GM21529 (cell line): Measurements from ENCODE around the gene PRKAR1B.

Experiments
- ATAC-seq: cut with Tn5 transposase; IDR thresholded peaks from one replicate; pipeline ENCODE4 v1.9.1; 2021; ENCODE audit not compliant: unreplicated experiment

Gene PRKAR1B

DNA sequence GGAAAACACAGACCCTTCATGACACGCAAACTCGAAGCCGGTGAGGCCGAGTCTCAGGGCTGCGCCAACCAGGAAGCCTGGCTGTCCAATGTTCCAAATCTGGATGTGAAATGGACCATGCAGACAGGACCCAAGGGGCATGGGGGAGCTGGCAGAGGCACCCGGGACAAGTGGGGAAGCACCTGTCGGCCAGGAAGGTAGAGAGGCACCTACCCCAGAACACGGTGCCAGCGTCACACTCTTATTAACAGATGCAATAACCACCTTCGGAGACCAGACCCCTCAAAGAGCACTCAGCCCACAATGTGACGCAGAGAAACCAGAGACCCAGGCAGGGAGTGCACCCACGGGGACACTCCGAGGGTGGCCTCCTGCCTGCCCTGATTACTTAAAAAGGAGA, 119.1 kb downstream of the PRKAR1B start:
- ATAC-seq: no peak

- no peak for ATAC-seq
These were observed 121.2 kb downstream of the PRKAR1B start for GRCh38 chr7:605661-606450.

DNA sequence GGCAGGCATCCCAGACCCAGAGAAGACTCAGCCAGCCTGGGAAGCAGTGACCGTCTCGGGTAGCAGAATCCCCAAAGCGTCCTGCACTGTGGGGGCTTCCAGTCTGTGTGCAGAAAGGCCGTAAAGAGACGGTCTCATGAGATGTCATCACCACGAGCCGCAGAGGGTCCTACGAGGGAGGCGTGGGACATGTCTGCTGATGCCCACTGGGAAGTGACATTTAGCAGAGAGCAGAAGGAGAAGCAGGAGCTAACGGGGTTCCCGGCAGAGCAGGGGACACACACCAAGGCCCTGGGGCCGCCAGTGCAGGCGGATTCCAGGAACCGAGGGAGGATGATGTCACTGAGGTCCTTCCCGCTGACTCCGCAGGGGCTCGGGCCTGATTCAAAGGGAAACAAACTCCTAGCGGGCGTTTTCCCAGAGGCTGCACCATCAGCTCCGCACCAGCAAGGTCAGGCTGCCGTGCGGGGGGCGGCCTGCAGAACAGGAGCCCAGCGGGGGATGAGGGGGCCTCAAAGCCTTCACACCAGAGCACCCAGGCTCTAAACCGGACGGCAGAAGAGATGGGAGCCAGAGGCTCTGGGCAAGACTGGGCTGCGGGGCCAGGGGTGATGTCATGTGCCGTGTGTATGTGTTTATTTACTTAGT, 122.1 kb downstream of the PRKAR1B start:
- ATAC-seq: no peak

DNA sequence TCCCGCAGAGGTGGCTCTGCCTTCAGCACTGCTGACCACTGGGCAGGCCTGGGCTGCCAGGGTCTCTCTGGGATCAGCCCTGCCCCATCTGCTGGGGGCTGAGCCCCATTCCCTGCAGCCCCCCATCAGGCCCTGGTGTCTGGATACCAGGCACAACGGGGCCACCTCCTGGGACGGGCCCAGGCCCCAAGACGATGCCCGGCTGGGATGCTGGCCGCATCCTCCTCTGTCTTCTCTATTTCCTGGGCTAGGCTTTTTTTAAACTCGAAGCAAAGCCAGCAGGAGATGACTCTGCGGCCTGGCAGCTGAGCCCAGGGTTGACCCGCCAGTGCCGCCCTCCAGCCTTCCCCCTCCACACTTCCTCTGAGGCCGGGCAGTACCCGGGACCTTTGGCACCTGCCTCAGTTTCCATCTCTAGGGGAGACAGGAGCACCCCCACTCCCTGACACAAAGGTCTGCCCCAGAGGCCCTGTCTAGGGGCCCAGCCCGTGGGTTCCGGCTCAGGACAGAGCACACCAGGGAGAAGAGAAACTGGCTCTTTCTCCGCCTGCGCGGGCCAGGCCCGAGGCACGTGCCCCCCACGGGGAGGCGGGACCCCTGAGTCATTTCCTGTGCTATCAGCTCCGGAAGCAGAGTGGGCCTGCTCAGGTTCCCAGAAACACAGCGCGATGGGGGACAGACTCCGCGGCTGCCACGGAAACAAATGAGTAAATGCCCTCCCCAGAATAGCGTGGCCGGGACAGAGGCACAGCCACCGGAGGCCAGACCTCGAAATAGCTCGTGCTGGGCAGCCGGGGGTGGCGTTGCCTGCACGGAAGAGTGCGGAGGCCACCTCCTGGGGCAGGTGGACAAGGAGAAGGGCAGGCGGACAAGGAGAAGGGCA, 122.8 kb downstream of the PRKAR1B start:
- peak; percentile 71 for ATAC-seq

- ATAC-seq: no peak
These were observed 123.7 kb downstream of the PRKAR1B start for GRCh38 chr7:603152-603951.

DNA sequence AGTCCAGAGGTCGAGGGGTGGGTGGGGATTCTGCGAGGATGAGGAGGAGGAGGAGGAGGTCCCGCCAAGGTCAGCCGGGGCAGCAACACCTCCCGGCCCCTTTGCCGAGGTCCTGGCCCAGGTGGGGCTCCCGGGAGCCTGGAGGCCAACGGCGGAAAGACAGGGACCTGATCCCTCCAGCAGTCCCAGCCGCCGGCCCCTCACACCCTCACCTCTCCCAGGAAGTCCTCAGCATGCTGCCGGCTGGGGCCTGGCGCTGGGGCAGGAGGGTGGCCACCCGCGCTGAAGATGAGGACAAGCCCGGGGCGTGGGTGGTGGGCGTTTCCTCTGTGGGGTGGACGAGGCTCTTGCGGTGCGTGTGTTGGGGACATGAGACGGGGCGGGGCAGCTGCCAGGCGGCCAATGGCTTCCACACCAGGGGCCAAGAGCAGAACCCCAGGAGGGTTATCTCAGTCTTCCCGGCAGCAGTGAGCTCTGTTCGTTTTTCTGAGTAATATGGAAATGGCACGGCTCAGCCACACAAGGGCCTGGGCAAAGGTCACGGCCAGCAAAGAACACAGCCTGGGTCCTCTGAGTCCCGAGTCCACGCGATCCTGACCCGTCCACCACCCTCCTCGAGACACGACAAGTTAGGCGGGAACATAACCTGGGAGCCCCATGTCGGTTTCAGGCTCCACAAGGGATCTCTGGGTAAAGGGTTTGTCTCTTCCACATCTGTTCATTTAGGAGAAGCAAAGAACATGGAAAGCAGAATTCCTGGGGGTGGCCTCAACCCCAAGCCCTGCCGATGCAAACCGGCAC, 124.5 kb downstream of the PRKAR1B start:
- no peak for ATAC-seq

GRCh38 chr7:601595-602340, 125.3 kb downstream of the PRKAR1B start:
- peak; percentile 52 for ATAC-seq

DNA sequence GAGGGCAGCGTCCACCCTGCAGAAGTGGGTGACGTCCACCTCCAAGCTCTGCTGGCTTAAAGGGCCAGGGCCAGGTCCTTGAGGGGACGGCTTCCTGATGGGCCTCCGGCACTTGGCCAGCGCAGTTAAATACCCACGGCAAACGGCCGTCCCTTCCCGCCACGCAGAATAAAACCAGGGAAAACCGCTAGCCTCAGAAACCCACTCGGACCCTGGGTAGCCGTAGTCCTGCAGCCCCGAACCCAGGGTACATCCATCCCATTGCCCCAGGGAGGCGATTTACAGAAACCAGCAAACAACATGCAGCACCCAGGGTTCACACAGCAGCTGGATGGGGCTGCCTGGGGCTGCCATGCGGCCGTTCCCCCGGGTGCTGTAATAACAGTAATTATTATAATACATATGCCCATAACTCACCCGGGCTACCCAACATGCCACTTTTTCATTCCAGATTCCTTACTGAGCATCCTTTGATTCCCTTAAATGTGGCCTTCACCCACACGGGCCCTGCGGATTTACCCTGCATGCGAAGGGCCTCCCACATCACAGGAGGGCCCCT, 126.0 kb downstream of the PRKAR1B start:
- ATAC-seq: peak; percentile 2

DNA sequence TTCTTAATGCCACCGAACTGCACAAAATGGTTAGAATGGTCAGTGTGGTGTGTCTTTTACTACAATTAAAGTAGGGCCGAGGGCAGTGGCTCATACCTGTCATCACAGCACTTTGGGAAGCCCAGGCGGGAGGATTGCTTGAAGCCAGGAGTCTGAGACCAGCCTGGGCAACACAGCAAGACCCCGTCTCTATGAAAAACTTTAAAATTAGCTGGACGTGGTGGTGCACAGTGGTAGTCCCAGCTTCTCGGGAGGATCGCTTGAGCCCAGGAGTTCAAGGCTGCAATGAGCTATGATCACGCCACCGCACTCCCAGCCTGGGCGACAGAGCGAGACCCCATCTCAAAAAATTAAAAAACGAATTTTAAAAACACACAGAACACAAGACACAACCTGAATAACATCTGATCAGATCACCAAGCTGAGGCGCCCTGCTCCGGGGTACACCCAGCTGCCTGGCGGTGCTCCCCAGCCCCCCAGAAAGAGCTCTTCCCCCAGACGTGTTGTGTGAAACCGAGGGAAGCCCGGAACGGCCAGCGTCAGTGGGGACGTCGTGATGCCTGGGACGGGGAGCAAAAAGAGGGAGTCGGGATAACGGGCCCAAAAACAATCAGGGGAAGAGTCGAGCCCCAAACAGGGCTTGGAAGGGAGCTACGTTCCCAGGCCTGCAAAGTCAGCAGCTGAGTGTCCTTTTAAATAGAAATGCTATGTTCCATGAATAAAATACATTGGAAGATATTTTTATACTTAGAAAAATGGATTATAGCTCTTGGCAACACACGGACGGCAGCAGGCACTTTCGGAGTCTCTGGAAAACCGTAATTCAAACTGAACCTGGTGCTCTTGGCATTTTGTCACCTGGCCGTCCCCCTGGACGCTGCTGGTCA, 126.7 kb downstream of the PRKAR1B start:
- ATAC-seq: no peak

DNA sequence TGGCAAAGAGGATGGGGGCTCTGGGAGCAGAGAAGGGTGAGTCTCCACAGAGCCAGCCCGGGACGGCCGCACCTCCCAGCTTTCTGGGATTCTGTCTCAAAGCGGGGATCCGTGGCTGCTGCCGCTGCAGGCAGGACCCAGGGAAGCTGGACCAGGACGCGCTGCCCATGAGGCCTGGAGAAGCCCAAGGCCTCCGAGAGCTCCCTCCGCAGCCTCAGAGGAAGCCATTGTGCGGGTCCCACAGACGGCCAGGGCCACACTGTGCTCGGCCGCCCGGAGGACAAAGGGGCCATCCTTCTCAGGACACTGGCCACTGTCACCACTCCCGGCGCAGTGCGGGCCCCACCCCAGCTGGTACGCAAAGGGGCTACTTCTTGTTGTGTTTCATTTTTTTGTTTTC, 128.2 kb downstream of the PRKAR1B start:
- no peak for ATAC-seq

GRCh38 chr7:597348-598178, 129.5 kb downstream of the PRKAR1B start:
- ATAC-seq: no peak

- ATAC-seq: no peak
These were observed 130.3 kb downstream of the PRKAR1B start for GRCh38 chr7:596819-597182.

GRCh38 chr7:596071-596818, 130.8 kb downstream of the PRKAR1B start:
- ATAC-seq: no peak

- ATAC-seq: no peak
These were observed 131.5 kb downstream of the PRKAR1B start for GRCh38 chr7:595621-596010.

DNA sequence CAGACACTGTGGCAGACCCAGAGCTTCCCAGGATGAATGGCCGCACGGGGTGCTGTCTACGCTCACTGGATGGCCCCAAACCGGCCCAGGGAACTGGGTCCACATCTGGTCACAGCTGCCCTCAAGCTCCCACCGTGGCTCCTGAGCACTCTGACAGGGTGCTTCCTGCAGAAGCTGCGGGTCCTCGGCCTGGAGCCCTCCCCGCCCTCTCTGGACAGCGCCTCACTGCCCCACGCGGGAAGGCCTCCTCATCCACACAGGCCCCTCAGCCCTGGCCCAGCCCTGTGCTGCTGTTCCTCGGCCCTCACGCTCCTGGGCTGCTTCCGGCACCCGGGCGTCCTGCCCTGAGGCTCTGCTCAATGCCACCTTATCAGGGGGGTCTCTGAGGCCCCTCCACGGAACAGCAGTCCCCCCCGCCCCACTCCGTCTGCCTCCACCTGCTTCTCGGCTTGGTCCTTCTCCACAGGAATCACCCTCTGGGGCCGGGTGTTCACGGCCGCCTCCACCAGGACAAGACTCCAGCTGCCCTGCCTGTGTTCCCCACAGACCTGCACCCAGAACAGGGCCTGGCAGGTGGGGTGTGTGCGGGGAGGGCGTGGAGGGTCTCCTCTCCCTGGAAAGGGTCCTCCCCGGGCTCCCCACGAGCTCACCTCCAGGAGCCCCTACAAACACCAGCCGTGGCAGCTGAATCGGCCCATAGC, 132.0 kb downstream of the PRKAR1B start:
- ATAC-seq: no peak
